Tibial nerve (tissue), 4 donors: ENCODE results near the gene ANKRD44. TPM values are rescaled to one million over a fixed set of nuclear protein-coding genes. Genes with fewer than 3 reads are reported as not detected.
A peak's percentile ranks its signal among the peaks of the same experiment; 100 is the strongest.

Source experiments
- DNase-seq, 2 donors: peaks; one replicate each; pipeline ENCODE4 v3.0.0-alpha.2; 2019; ENCODE audit warnings: low spot score in 2 of 2
- H3K27ac ChIP-seq, 4 donors: fragments of 200-600 bp; sonication (generic) in 3 of 4; one replicate each; pipeline ENCODE4 v1.5.1; 2017 to 2019; ENCODE audit warnings: mild to moderate bottlenecking in 1 of 4
- H3K27me3 ChIP-seq, 2 donors: fragments of 200-600 bp; sonication (generic) in 1 of 2; one replicate each; pipeline versions ENCODE4 v1.5.1 to v1.6.0; 2017 to 2019
- H3K36me3 ChIP-seq, 3 donors: fragments of 200-600 bp; sonication (generic); one replicate each; pipeline ENCODE4 v1.5.1; 2018 to 2019
- H3K4me1 ChIP-seq, 4 donors: fragments of 200-600 bp; sonication (generic) in 3 of 4; one replicate each; pipeline ENCODE4 v1.5.1; 2017 to 2019
- H3K4me3 ChIP-seq, 4 donors: fragments of 200-600 bp; sonication (generic) in 3 of 4; one replicate each; pipeline ENCODE4 v1.5.1; 2017 to 2019; ENCODE audit warnings: mild to moderate bottlenecking in 1 of 4, moderate library complexity in 1 of 4
- H3K9me3 ChIP-seq, 4 donors: fragments of 200-600 bp; sonication (generic) in 3 of 4; one replicate each; pipeline ENCODE4 v1.5.1; 2017 to 2019
- CTCF ChIP-seq, 5 experiments: fragments of 200-600 bp in 3 of 5; fragments of 450-650 bp in 2 of 5; sonication (generic) in 3 of 5; IDR thresholded peaks; one replicate each; pipeline ENCODE4 v1.5.1; 2016 to 2019; ENCODE audit warnings: antibody characterized with exemption in 5 of 5, mild to moderate bottlenecking in 3 of 5, moderate library complexity in 2 of 5
- EP300 ChIP-seq, 2 donors: sonication (generic); formaldehyde crosslinking; IDR thresholded peaks; one replicate each; pipeline ENCODE4 v1.6.1; 2017; ENCODE audit warnings: antibody characterized with exemption in 2 of 2, mild to moderate bottlenecking in 1 of 2
- POLR2A ChIP-seq, 2 donors: fragments of 450-650 bp; IDR thresholded peaks; one replicate each; pipeline ENCODE4 v1.6.1; 2017; ENCODE audit warnings: antibody characterized with exemption in 2 of 2, mild to moderate bottlenecking in 2 of 2, moderate library complexity in 2 of 2
- WGBS, 2 donors: methylation state at CpG; one replicate each; pipeline ENCODE4 v1.1.5; 2018; 5-methylcytosine and 5-hydroxymethylcytosine counted together
- total RNA-seq, 4 donors: library from RNA; depleted of rRNA; stranded (reverse); fragments of >200 nt; gene quantifications; one replicate each; pipeline ENCODE4 v1.1.0, GENCODE V29; 2016

Gene ANKRD44
- total RNA-seq, 4 donors from 2014 or later, result 28.5 to 48.9 (median 41.5) TPM

GRCh38 chr2:197161774-197162173, 148.8 kb downstream of the ANKRD44 start:
- Histone ChIP-seq H3K27ac (no peak overlapping the region), H3K4me1 (peaks cover 0 to 46% (median 19%) of the 10 kb centered on the region in 4 donors), H3K4me3 (no peak overlapping the region), H3K27me3 (no peaks in the 10 kb centered on the region), H3K36me3 (no peaks in the 10 kb centered on the region), H3K9me3 (no peaks in the 10 kb centered on the region)
- WGBS, 2 donors, result 76 to 82% methylated on average over 5 of the region's 5 CpGs
- TF ChIP-seq CTCF (IDR thresholded peaks at IDR 0.05) (no peak), POLR2A (IDR thresholded peaks at IDR 0.05) (no peak), EP300 (IDR thresholded peaks at IDR 0.05) (no peak)
- no peak for DNase-seq

- Histone ChIP-seq H3K4me1 (peaks cover 0 to 35% (median 14%) of the 10 kb centered on the region in 4 donors), H3K27ac (no peak overlapping the region), H3K27me3 (no peaks in the 10 kb centered on the region), H3K4me3 (no peak overlapping the region), H3K36me3 (no peaks in the 10 kb centered on the region), H3K9me3 (no peaks in the 10 kb centered on the region)
- 85 to 92% methylated on average over 4 of the region's 4 CpGs for WGBS, 2 donors
- TF ChIP-seq POLR2A (IDR thresholded peaks at IDR 0.05) (no peak), EP300 (IDR thresholded peaks at IDR 0.05) (no peak), CTCF (IDR thresholded peaks at IDR 0.05) (no peak)
- no peak for DNase-seq
Observed at GRCh38 chr2:197159661-197160211, 150.8 kb downstream of the ANKRD44 start.

- H3K27me3 ChIP-seq, result no peaks in the 10 kb centered on the region
- TF ChIP-seq POLR2A (IDR thresholded peaks at IDR 0.05), result no peak
- TF ChIP-seq EP300 (IDR thresholded peaks at IDR 0.05), result no peak
- no peak for TF ChIP-seq CTCF (IDR thresholded peaks at IDR 0.05)
- H3K9me3 ChIP-seq, result no peaks in the 10 kb centered on the region
- WGBS, 2 donors, result 55 to 56% methylated on average over 7 of the region's 7 CpGs
- no peak for DNase-seq
- peak overlapping the region in 2 of 4 donors; percentile 30 to 32 for H3K27ac ChIP-seq
- H3K4me1 ChIP-seq, result peaks cover 0 to 28% (median 10%) of the 10 kb centered on the region in 4 donors
- H3K36me3 ChIP-seq, result no peaks in the 10 kb centered on the region
- no peak overlapping the region for H3K4me3 ChIP-seq
Observed at GRCh38 chr2:197158591-197159550, 151.7 kb downstream of the ANKRD44 start.

- WGBS, 2 donors, result 59 to 62% methylated on average over 9 of the region's 9 CpGs
- Histone ChIP-seq H3K36me3 (no peaks in the 10 kb centered on the region), H3K27ac (peak overlapping the region in 3 of 4 donors; percentile 22 to 32 (median 30)), H3K4me3 (no peak overlapping the region), H3K27me3 (no peaks in the 10 kb centered on the region), H3K4me1 (peaks cover 0 to 28% (median 8%) of the 10 kb centered on the region in 4 donors), H3K9me3 (no peaks in the 10 kb centered on the region)
- DNase-seq, result no peak
- TF ChIP-seq EP300 (IDR thresholded peaks at IDR 0.05), result no peak
- TF ChIP-seq CTCF (IDR thresholded peaks at IDR 0.05), result no peak
- no peak for TF ChIP-seq POLR2A (IDR thresholded peaks at IDR 0.05)
Observed at GRCh38 chr2:197157879-197158537, 152.6 kb downstream of the ANKRD44 start.
